Astrocyte of the cerebellum (primary cell): ENCODE measurements around the gene MRC2.

Source experiments
- DNase-seq: peaks from one replicate; pipeline ENCODE4 v3.0.0-alpha.2; 2011; ENCODE audit warnings: low read depth
- H3K4me3 ChIP-seq: 2 replicates; pipeline ENCODE4 v1.5.1; 2011; ENCODE audit warnings: mild to moderate bottlenecking, low read depth, low read length, moderate library complexity
- in situ Hi-C: cut with HindIII; loops from 2 replicates; pipeline ENCODE4 v1.10.0; 2017; ENCODE audit warnings: low sequenced_read_pairs
- TF ChIP-seq, protein P1 (sequence below): IDR thresholded peaks from 2 replicates; pipeline ENCODE4 v1.5.1; 2012; ENCODE audit warnings: low read length, low read depth, moderate library complexity, mild to moderate bottlenecking; ENCODE audit errors: missing control alignments

Gene MRC2

DNA sequence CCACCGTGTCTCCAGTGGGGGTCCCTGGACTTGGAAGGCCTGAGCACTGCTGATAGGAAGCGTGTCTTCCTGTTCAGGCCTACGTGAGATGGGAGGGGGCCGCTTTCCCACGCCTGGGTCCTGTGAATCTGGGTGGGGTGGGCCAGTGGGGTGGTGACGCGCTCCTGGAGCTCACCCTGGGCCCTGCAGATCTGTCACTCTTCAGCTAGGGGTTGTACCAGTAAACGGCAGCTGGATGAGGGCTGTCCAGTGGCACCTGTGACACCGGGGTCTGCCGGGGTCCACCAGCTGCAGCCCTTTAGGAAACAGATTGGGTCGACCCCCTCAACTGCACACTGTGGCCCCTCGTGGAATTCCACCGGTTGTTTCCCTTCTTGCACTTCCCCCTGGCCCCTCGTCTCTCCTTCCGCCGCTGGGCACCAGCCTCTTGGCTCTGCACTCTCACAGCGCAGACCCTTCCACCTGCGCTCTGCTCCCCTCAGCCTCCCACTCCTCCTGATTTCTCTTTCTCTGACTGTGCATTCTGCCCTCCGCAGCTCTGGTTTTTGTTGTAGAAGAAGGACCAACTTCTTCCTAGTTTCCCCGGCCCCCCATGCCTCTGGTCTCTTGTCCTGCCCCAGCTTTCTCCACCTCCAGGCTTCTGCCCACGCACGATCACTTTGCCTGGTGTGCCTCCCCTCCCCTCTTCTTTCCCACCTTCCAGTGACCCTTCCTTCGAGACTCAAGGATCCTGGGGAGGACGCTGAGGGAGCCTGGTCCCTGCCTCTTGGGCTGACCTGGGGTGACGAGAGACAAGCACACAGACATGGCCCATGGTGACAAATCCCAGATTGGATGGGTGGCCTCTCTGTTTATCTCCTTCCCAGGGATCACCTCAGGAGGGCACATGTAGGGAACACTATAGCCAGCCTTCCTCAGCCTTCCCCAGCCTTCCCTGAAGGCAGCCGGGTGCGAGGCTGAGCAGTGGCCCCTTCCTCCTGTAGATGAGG is 4.8 kb downstream of the MRC2 start:
- DNase-seq, result no peak
- TF ChIP-seq, protein P1, sequence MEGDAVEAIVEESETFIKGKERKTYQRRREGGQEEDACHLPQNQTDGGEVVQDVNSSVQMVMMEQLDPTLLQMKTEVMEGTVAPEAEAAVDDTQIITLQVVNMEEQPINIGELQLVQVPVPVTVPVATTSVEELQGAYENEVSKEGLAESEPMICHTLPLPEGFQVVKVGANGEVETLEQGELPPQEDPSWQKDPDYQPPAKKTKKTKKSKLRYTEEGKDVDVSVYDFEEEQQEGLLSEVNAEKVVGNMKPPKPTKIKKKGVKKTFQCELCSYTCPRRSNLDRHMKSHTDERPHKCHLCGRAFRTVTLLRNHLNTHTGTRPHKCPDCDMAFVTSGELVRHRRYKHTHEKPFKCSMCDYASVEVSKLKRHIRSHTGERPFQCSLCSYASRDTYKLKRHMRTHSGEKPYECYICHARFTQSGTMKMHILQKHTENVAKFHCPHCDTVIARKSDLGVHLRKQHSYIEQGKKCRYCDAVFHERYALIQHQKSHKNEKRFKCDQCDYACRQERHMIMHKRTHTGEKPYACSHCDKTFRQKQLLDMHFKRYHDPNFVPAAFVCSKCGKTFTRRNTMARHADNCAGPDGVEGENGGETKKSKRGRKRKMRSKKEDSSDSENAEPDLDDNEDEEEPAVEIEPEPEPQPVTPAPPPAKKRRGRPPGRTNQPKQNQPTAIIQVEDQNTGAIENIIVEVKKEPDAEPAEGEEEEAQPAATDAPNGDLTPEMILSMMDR, result no peak
- in situ Hi-C loops, result no loop called here
- no peak overlapping the region for H3K4me3 ChIP-seq

DNA sequence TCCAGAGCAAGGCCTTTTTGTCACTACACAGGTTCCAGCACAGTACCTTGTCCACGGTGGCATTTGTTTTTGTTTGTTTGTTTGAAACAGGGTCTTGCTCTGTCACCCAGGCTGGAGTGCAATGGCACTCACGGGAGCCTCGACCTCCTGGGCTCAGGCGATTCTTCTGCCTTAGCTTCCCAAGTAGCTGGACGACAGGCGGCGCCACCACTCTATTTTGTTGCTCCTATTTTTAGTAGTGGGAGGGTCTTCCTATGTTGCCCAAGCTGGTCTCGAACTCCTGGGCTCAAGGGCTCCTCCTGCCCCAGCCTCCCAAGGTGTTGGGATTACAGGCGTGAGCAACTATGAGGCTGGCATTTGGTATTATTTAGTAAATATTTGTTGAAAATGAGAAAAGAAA is 10.3 kb downstream of the MRC2 start:
- TF ChIP-seq, protein P1, result no peak

DNA sequence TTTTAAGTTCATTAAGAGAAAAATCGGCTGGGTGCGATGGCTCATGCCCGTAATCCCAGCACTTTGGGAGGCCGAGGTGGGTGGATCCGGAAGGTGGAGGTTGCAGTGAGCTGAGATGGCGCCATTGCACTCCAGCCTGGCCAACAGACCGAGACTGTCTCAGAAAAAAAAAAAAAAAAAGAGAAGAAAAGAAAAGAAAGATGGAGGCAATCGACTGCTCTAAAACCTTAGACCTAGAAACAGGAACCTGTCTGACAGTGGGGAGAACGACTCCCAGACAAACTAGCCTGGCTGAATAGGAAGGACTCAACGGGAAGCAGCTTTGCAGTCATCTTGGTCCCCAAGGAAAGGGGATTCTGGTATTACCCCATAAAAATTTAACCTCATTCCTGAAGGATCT is 13.7 kb downstream of the MRC2 start:
- DNase-seq, result no peak
- H3K4me3 ChIP-seq, result no peak overlapping the region
- in situ Hi-C loops, result no loop called here

More for the DNA sequence above, 10.3 kb downstream of the MRC2 start:
- DNase-seq, result no peak
- no peak overlapping the region for H3K4me3 ChIP-seq
- in situ Hi-C loops, result no loop called here

DNA sequence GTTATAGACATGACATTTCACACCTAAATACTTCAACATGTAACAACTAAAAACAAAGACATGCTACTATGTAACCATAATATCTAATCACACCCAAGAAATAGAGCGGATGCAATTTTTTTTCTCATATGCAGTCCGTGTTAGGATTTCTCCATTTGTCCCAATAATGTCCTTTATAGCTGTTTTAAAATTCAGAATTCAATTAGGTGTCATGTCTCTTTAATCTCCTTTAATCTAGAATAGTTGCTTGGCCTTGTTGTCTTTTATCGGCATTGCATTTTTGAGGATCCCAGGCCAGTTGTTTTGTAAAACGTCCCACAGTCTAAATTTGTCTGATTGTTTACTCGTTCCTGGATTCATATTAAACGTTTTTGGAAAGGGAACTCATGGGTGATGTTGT is 14.5 kb downstream of the MRC2 start:
- TF ChIP-seq, protein P1, result no peak
- no peak for DNase-seq
- in situ Hi-C loops, result no loop called here
- no peak overlapping the region for H3K4me3 ChIP-seq

More for the DNA sequence above, 13.7 kb downstream of the MRC2 start:
- TF ChIP-seq, protein P1, result no peak

DNA sequence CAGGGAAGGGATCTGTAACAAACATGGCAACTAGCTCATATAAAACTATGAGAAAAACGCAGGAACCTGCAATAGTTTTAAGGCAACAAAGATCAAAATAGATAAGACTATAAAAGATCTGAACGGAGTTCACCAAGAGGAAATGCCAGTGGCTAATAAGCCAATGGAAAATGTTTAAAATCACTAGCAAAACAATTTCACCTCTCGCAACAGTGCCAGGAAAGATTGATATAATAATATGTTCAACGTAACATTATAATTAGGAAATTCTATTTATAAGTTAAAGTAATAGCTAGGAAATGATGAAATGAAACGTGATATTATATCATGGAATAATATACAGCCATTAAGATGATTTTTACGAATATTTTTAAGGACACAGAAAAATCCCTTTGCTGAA is 16.0 kb downstream of the MRC2 start:
- in situ Hi-C loops, result no loop called here
- DNase-seq, result no peak
- H3K4me3 ChIP-seq, result no peak overlapping the region
- TF ChIP-seq, protein P1, result no peak

DNA sequence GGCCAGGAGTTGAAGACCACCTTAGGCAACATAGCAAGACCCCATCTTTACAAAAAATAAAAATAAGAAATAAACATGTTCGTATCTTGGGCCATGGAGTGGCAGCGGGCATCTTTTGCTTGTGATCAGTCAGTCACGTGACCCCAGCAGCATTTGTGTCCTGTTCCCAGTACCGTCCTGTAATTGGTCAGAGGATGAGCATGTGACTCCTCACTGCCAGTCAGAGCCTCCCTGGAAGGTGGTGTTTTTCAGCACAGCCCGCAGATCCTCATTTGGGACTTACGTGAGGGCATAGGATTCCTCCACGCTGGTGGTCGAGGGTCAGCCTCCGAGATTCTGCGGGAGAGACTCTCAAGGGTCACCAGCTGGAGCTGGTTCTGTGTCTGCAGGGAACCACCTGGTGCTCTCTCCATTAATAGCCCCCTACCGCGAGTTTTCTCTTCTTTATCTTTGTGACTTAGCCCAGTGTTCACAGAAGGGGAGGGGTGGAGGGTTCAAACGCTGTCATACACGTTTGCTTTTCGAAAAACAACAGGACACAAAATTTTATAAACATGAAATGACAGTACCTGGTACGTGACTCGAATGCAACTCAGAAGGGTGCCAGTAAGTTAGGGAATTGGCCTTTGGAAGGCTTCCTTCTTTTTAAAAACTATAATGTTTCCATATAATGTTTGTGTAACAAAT is 17.2 kb downstream of the MRC2 start:
- no peak overlapping the region for H3K4me3 ChIP-seq
- TF ChIP-seq, protein P1, result no peak
- DNase-seq, result no peak
- in situ Hi-C loops, result no loop called here
